WI38 (cell line): ENCODE results near the gene NARF.

Experiments used
- H3K4me3 ChIP-seq: 2 replicates; pipeline ENCODE4 v1.5.1; 2011; ENCODE audit warnings: low read depth, mild to moderate bottlenecking, control low read depth, low read length
- TF ChIP-seq, protein P1 (sequence below): IDR thresholded peaks from 2 replicates; pipeline ENCODE4 v1.5.1; 2012; ENCODE audit warnings: low read depth, mild to moderate bottlenecking, control low read depth, low read length

The NARF gene

DNA sequence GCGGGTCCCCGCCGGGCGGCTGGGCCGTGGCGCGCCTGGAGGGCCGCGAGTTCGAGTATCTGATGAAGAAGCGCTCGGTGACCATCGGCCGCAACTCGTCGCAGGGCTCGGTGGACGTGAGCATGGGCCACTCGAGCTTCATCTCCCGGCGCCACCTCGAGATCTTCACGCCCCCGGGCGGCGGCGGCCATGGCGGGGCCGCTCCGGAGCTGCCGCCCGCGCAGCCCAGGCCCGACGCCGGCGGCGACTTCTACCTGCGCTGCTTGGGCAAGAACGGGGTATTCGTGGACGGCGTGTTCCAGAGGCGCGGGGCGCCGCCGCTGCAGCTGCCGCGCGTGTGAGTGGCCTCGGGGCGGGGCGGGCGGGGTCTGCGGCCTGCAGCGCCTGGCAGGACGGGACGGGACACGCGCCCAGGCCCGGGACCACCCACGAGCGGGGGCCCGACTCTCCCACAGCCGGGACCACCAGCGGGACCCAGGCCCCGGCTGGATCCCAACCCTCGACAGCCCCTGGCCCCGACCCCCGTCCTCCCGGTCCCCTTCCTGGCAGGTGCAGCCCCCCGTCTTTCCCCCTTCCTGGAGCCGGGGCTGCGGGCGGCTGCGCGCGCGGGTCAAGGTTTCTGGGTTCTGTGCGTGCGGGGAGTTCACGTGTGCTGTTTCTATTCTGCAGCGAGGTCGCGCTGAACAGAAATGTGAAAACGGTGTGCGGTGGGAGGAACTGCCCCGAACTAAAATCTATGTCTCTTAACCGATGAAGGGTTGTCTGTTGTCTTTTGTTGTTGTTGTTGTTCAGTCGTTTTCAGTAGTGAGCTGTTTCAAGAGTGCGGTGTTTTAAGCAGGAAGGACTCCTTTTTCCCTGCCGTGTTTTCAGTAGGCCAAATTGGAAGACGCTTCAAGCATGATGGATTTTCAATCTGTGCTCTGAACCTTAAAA is 61.7 kb downstream of the NARF start:
- TF ChIP-seq, protein P1, sequence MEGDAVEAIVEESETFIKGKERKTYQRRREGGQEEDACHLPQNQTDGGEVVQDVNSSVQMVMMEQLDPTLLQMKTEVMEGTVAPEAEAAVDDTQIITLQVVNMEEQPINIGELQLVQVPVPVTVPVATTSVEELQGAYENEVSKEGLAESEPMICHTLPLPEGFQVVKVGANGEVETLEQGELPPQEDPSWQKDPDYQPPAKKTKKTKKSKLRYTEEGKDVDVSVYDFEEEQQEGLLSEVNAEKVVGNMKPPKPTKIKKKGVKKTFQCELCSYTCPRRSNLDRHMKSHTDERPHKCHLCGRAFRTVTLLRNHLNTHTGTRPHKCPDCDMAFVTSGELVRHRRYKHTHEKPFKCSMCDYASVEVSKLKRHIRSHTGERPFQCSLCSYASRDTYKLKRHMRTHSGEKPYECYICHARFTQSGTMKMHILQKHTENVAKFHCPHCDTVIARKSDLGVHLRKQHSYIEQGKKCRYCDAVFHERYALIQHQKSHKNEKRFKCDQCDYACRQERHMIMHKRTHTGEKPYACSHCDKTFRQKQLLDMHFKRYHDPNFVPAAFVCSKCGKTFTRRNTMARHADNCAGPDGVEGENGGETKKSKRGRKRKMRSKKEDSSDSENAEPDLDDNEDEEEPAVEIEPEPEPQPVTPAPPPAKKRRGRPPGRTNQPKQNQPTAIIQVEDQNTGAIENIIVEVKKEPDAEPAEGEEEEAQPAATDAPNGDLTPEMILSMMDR, result no peak
- H3K4me3 ChIP-seq, result peak overlapping the region; percentile 73

DNA sequence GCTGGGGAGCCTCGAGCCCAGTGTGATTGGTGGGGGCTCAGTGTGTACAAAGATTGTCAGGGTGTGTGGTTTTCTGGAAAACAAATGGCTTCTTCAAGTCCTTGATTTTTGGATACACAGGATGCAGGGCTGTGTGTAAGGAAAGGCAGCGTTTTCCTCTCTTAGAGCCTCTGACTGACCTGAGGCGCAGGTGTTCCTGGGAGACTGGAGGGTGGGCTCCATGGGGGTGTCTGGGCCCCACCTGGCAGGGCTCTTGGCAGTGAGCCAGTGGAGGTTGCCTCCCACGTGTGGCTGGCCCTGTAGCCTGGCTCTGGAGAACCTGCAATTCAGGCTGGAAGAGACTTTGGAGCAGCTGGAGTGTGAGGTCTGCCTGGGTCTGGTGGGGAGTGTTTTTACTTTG is 66.0 kb downstream of the NARF start:
- TF ChIP-seq, protein P1, result no peak

DNA sequence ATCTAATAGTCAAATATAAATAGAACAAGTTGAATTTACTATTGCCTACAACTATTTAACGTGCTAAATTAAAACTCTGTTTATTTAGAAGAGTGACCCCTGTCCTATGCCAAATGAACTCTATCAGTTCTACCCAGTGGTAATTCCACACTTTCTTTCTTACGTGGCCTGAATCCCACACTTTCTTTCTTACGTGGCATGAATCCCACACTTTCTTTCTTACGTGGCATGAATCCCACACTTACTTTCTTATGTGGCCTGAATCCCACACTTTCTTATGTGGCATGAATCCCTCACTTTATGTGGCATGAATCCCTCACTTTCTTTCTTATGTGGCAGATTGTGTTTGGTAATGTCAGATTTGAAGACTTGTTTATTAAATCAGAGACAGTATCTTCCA is 67.2 kb downstream of the NARF start:
- no peak overlapping the region for H3K4me3 ChIP-seq
- TF ChIP-seq, protein P1, result no peak

More for the DNA sequence above, 66.0 kb downstream of the NARF start:
- no peak overlapping the region for H3K4me3 ChIP-seq

DNA sequence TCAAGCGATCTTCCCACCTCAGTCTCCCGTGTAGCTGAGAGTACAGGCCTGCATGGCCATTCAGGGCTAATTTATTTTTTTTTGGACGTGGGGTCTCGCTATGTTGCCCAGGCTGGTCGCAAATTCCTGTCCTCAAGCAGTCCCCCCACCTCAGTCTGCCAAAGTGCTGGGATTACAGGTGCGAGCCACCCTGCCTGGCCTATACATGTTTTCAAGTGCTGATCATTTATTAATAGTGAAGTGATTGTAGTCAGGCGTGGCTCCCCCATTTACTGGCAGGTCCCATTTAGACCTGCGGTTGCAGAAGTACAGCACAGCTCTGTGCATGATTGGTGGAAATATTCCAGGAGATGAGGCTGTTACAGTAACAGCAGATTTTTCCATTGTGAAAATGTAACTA is 69.4 kb downstream of the NARF start:
- H3K4me3 ChIP-seq, result no peak overlapping the region
- TF ChIP-seq, protein P1, result no peak

DNA sequence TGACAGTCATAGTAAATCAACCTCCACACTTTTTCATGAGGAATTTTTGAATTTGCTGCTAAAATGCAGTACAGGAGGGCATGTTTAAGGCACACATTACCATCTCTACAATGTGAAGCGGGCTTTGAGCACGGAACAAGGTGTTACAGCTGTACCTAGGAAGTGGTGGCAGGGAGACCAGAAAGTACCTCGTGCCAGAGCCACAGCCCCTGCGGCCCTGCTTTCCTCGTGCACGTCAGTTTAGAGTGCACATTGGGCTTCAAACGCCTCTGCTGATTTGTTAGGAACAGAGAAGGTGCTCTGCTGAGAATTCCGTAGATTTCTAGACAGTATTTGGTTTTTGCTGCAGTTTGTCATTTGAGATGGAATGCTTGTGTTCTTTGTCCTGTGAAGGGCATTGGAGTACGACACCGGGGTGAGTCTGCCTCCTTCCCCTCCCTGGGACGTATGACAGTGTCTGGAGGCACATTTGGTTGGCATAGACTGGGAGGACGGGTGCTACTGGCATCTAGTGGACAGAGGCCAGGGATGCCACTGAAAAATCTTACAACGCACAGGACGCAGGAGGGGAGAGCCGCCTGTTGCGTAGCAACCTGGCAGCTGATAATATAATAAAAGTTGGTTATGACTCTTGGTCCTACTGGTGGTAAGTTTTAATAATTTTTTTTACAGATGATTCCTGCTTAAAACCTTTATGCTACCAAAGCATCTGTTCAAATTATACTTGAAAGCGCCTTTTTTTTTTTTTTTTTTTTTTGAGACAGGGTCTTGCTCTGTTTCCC is 70.1 kb downstream of the NARF start:
- TF ChIP-seq, protein P1, result no peak
- H3K4me3 ChIP-seq, result no peak overlapping the region

DNA sequence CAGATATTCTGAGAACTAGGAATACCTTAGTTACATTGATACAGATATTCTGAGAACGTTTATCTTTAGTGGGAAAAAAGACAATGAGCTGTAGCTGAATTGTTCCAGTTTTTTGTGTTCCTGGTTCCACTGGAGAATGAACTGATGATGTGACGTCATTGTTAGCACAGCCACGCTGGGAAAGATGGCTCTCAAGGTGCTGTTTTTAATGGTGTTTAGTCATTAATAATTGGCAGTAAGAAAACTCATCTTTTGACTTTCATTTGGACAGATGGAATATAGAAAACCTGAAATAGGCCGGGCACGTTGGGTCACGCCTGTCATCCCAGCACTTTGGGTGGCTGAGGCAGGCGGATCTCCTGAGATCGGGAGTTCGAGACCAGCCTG is 71.4 kb downstream of the NARF start:
- TF ChIP-seq, protein P1, result no peak
- no peak overlapping the region for H3K4me3 ChIP-seq

DNA sequence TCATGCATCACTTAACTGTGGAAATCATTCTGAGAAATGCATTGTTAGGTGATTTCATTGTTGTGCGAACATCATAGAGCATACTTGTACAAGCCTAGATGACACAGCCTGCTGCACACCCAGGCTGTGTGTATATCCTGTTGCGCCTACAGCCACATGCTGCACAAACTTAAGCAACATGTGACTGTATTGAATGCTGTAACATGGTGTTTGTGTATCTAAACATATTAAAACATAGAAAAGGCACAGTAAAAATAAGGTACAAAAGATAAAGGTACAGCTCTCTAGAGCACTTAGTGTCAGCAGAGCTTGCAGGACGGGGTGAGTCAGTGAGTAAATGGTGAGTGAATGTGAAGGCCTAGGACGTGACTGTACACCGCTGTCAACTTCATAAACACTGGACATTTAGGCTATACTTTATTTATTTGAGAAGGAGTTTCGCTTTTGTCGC is 72.9 kb downstream of the NARF start:
- peak overlapping the region; percentile 4; the same call in 1 of the 2 replicates for H3K4me3 ChIP-seq
- TF ChIP-seq, protein P1, result no peak
